Measurements from ENCODE around the gene NDST1. TPM values are rescaled to one million over a fixed set of nuclear protein-coding genes. Genes with fewer than 3 reads are reported as not detected.
"Not testable (repeated sequence)": the region's sequence is repeated elsewhere in the genome, so short reads cannot be mapped to it uniquely, and the experiment has no call there.

Gene NDST1
- total RNA-seq, 1 donor: 104 TPM

GRCh38 chr5:150469718-150470469 is 38.0 kb upstream of the NDST1 start:
- DNase-seq (ENCODE audit: insufficient read length, low spot score, missing footprints): peak; percentile 93
- no peaks in the 10 kb centered on the region for H3K27me3 ChIP-seq (ENCODE audit: insufficient read depth, low read length)
- no peaks in the 10 kb centered on the region for H4K20me1 ChIP-seq (ENCODE audit: insufficient read depth, low read length)
- no peaks in the 10 kb centered on the region for H3K79me2 ChIP-seq (ENCODE audit: insufficient read depth, low read length)
- no peak overlapping the region for H3K4me3 ChIP-seq (ENCODE audit: insufficient read depth, low read length)
- peak overlapping the region; percentile 9 for H3K4me2 ChIP-seq (ENCODE audit: insufficient read depth, low read length)
- TF ChIP-seq CTCF (IDR thresholded peaks at IDR 0.05; ENCODE audit: extremely low read depth, low read depth, low read length): no peak
- no peaks in the 10 kb centered on the region for H3K36me3 ChIP-seq (ENCODE audit: insufficient read depth, low read length)
- H3K27ac ChIP-seq (ENCODE audit: low read depth, low read length): peak overlapping the region; percentile 64
- no peaks in the 10 kb centered on the region for H3K9me3 ChIP-seq (ENCODE audit: low read depth, low read length)
- no peak overlapping the region for H2AFZ ChIP-seq (ENCODE audit: low read length)
- H3K4me1 ChIP-seq (ENCODE audit: insufficient read depth, low read length): peaks cover 49% of the 10 kb centered on the region

- no peak for TF ChIP-seq CTCF (IDR thresholded peaks at IDR 0.05; ENCODE audit: extremely low read depth, low read depth, low read length)
- Histone ChIP-seq H3K27me3 (ENCODE audit: insufficient read depth, low read length) (no peaks in the 10 kb centered on the region), H4K20me1 (ENCODE audit: insufficient read depth, low read length) (no peaks in the 10 kb centered on the region), H3K27ac (ENCODE audit: low read depth, low read length) (peak overlapping the region; percentile 90), H3K4me1 (ENCODE audit: insufficient read depth, low read length) (peaks cover 61% of the 10 kb centered on the region), H3K4me2 (ENCODE audit: insufficient read depth, low read length) (peak overlapping the region; percentile 18), H2AFZ (ENCODE audit: low read length) (no peak overlapping the region), H3K79me2 (ENCODE audit: insufficient read depth, low read length) (no peaks in the 10 kb centered on the region), H3K9me3 (ENCODE audit: low read depth, low read length) (no peaks in the 10 kb centered on the region), H3K36me3 (ENCODE audit: insufficient read depth, low read length) (no peaks in the 10 kb centered on the region), H3K4me3 (ENCODE audit: insufficient read depth, low read length) (no peak overlapping the region)
- peak; percentile 34 for DNase-seq (ENCODE audit: insufficient read length, low spot score, missing footprints)
Measured at GRCh38 chr5:150473673-150474358, 34.1 kb upstream of the NDST1 start.

GRCh38 chr5:150476568-150476967 is 31.4 kb upstream of the NDST1 start:
- peak; percentile 57 for DNase-seq (ENCODE audit: insufficient read length, low spot score, missing footprints)
- not testable (repeated sequence) for H4K20me1 ChIP-seq (ENCODE audit: insufficient read depth, low read length); H3K36me3 ChIP-seq (ENCODE audit: insufficient read depth, low read length); H3K4me2 ChIP-seq (ENCODE audit: insufficient read depth, low read length); H3K4me3 ChIP-seq (ENCODE audit: insufficient read depth, low read length); H3K79me2 ChIP-seq (ENCODE audit: insufficient read depth, low read length); H3K9me3 ChIP-seq (ENCODE audit: low read depth, low read length); H3K27me3 ChIP-seq (ENCODE audit: insufficient read depth, low read length)
- Histone ChIP-seq H3K4me1 (ENCODE audit: insufficient read depth, low read length) (peaks cover 39% of the 10 kb centered on the region), H2AFZ (ENCODE audit: low read length) (peak overlapping the region; percentile 25), H3K27ac (ENCODE audit: low read depth, low read length) (peak overlapping the region; percentile 24)

- Histone ChIP-seq H3K4me3 (ENCODE audit: insufficient read depth, low read length) (no peak overlapping the region), H3K79me2 (ENCODE audit: insufficient read depth, low read length) (no peaks in the 10 kb centered on the region), H3K4me1 (ENCODE audit: insufficient read depth, low read length) (peaks cover 16% of the 10 kb centered on the region), H3K9me3 (ENCODE audit: low read depth, low read length) (no peaks in the 10 kb centered on the region), H3K27me3 (ENCODE audit: insufficient read depth, low read length) (no peaks in the 10 kb centered on the region), H3K4me2 (ENCODE audit: insufficient read depth, low read length) (no peak overlapping the region), H2AFZ (ENCODE audit: low read length) (no peak overlapping the region), H3K36me3 (ENCODE audit: insufficient read depth, low read length) (no peaks in the 10 kb centered on the region), H4K20me1 (ENCODE audit: insufficient read depth, low read length) (no peaks in the 10 kb centered on the region), H3K27ac (ENCODE audit: low read depth, low read length) (no peak overlapping the region)
- peak; percentile 57 for DNase-seq (ENCODE audit: insufficient read length, low spot score, missing footprints)
- TF ChIP-seq CTCF (IDR thresholded peaks at IDR 0.05; ENCODE audit: extremely low read depth, low read depth, low read length): no peak
Measured at GRCh38 chr5:150479416-150479815, 28.5 kb upstream of the NDST1 start.

Data from osteoblast (primary cell).